A549 (cell line): Measurements from ENCODE around the gene MPRIP. TPM values are rescaled to one million over a fixed set of nuclear protein-coding genes. Genes with fewer than 3 reads are reported as not detected.

Experiments
- ATAC-seq, 2 experiments: fragments of 200-7000 bp in 1 of 2; fragments of >200 bp in 1 of 2; cut with Nextera tagmentation in 1 of 2; cut with Tn5 transposase in 1 of 2; 3 replicates each; pipeline versions ENCODE4 v1.8.0 to v1.9.1; 2018 to 2020; ENCODE audit warnings: mild to moderate bottlenecking in 1 of 2, moderate library complexity in 1 of 2
- CTCF ChIA-PET: fragments of 300-600 bp; sonication (Branson Sonifier 250); formaldehyde crosslinking; extraction: SDS; loops from one replicate; lab custom pipeline; 2021; ENCODE audit warnings: antibody characterized with exemption, inconsistent platforms; lab: Yijun Ruan, JAX
- POLR2A ChIA-PET: fragments of 350-600 bp; formaldehyde crosslinking; extraction: SDS; loops from one replicate; lab custom pipeline; 2021; ENCODE audit warnings: antibody characterized with exemption, inconsistent platforms; lab: Yijun Ruan, JAX
- DNase-seq, 2 experiments: peaks; one replicate each; pipeline versions ENCODE4 v3.0.0 to v3.0.0-alpha.2; 2011 to 2016; ENCODE audit warnings: low read depth in 1 of 2, low spot score in 1 of 2
- FAIRE-seq: peaks from 2 replicates; lab custom pipeline; 2011; peaks lifted over from hg19 to GRCh38; lab: Jason Lieb, UNC
- H3K27ac ChIP-seq, 2 experiments: fragments of >200 bp; sonication (Bioruptor Twin); formaldehyde crosslinking; 3 replicates each; pipeline ENCODE4 v1.5.1; 2016 to 2017
- H3K4me1 ChIP-seq: fragments of >200 bp; sonication (Bioruptor Twin); formaldehyde crosslinking; 3 replicates; pipeline ENCODE4 v1.6.1; 2016
- H3K4me2 ChIP-seq: fragments of >200 bp; sonication (Bioruptor Twin); formaldehyde crosslinking; 3 replicates; pipeline ENCODE4 v1.6.1; 2016
- H3K4me3 ChIP-seq: fragments of >200 bp; sonication (Bioruptor Twin); formaldehyde crosslinking; 3 replicates; pipeline ENCODE4 v1.5.1; 2016
- H3K9me3 ChIP-seq: fragments of >200 bp; sonication (Bioruptor Twin); formaldehyde crosslinking; 3 replicates; pipeline ENCODE4 v1.6.1; 2016
- CBX8 ChIP-seq: fragments of 200-600 bp; sonication (generic); IDR thresholded peaks from 2 replicates; pipeline ENCODE4 v1.6.1; 2016
- CHD4 ChIP-seq: fragments of 200-600 bp; sonication (generic); IDR thresholded peaks from 2 replicates; pipeline ENCODE4 v1.6.1; 2016; ENCODE audit warnings: antibody characterized with exemption, mild to moderate bottlenecking, borderline replicate concordance
- ESRRA ChIP-seq: fragments of 150-350 bp; IDR thresholded peaks from 2 replicates; pipeline ENCODE4 v1.6.1; 2014; ENCODE audit warnings: mild to moderate bottlenecking, low read length, borderline replicate concordance
- FOSL2 ChIP-seq, 2 experiments: fragments of 450-650 bp in 1 of 2; fragments of >200 bp in 1 of 2; sonication (Bioruptor Twin) in 1 of 2; formaldehyde crosslinking; IDR thresholded peaks; 2 replicates each; pipeline versions ENCODE4 v1.5.0 to v1.6.1; 2016 to 2020; ENCODE audit warnings: mild to moderate bottlenecking in 1 of 2, moderate library complexity in 1 of 2
- HEYL ChIP-seq: fragments of 250-450 bp; sonication (Bioruptor Pico); IDR thresholded peaks from 2 replicates; pipeline ENCODE4 v1.8.0; 2021; ENCODE audit warnings: mild to moderate bottlenecking, moderate library complexity
- HOXA7 ChIP-seq: fragments of 250-450 bp; sonication (Bioruptor Pico); IDR thresholded peaks from 2 replicates; pipeline ENCODE4 v1.5.0; 2020; ENCODE audit warnings: mild to moderate bottlenecking, moderate library complexity
- HOXB13 ChIP-seq: fragments of 250-450 bp; sonication (Bioruptor Pico); IDR thresholded peaks from 2 replicates; pipeline ENCODE4 v1.5.0; 2020; ENCODE audit warnings: low read depth, mild to moderate bottlenecking, moderate library complexity
- MAFK ChIP-seq: fragments of 450-650 bp; IDR thresholded peaks from 2 replicates; pipeline ENCODE4 v1.6.1; 2014; ENCODE audit not compliant: partially characterized antibody
- MAZ ChIP-seq: fragments of 150-350 bp; IDR thresholded peaks from 2 replicates; pipeline ENCODE4 v1.6.1; 2014; ENCODE audit warnings: antibody characterized with exemption, low read depth, low read length, borderline replicate concordance
- MYC ChIP-seq: IDR thresholded peaks from 2 replicates; pipeline ENCODE4 v1.6.1; 2012; ENCODE audit warnings: mild to moderate bottlenecking, inconsistent platforms, low read length, improper control_type of control experiment, borderline replicate concordance
- NPAS2 ChIP-seq: fragments of 250-450 bp; sonication (Bioruptor Pico); IDR thresholded peaks from 2 replicates; pipeline ENCODE4 v1.8.0; 2022; ENCODE audit warnings: mild to moderate bottlenecking, moderate library complexity, borderline replicate concordance
- POLR2AphosphoS2 ChIP-seq: conservative IDR thresholded peaks from 2 replicates; pipeline ENCODE4 v1.6.1; 2012; ENCODE audit warnings: low read length, improper control_type of control experiment, inconsistent platforms
- RAD21 ChIP-seq, 2 experiments: fragments of >200 bp in 1 of 2; sonication (Bioruptor Twin) in 1 of 2; formaldehyde crosslinking in 1 of 2; IDR thresholded peaks in 1 of 2; conservative IDR thresholded peaks in 1 of 2; 2 replicates in 1 of 2; 3 replicates in 1 of 2; pipeline ENCODE4 v1.6.1; 2012 to 2018; ENCODE audit warnings: inconsistent platforms in 1 of 2
- SREBF2 ChIP-seq: fragments of 450-650 bp; IDR thresholded peaks from 2 replicates; pipeline ENCODE4 v1.6.1; 2014; ENCODE audit warnings: mild to moderate bottlenecking, moderate library complexity
- WGBS: methylation state at CpG from one replicate; pipeline ENCODE4 v1.1.6; 2017; ENCODE audit errors: missing lambda C conversion rate; 5-methylcytosine and 5-hydroxymethylcytosine counted together
- polyA plus RNA-seq, 4 experiments: library from polyadenylated mRNA; depleted of rRNA in 3 of 4; stranded (reverse); fragments of >200 nt; fragmentation: RNase III in 1 of 4; extraction: RNeasy Plus Mini Kit Qiagen cat#74134 plus additional on column Dnase treatment in 1 of 4; gene quantifications; 2 replicates in 3 of 4; 3 replicates in 1 of 4; pipeline ENCODE4 v1.2.3, GENCODE V29; 2011 to 2017
- TF ChIP-seq, protein P1 (sequence below): fragments of 200-600 bp; sonication (generic); IDR thresholded peaks from 2 replicates; pipeline ENCODE4 v1.6.1; 2016; ENCODE audit warnings: antibody characterized with exemption, mild to moderate bottlenecking, moderate library complexity
- TF ChIP-seq, protein P2 (sequence below): fragments of 450-650 bp; IDR thresholded peaks from 2 replicates; pipeline ENCODE4 v1.6.1; 2014; ENCODE audit warnings: antibody characterized with exemption
- TF ChIP-seq, protein P3 (sequence below): fragments of >200 bp; sonication (Bioruptor Twin); formaldehyde crosslinking; IDR thresholded peaks from 3 replicates; pipeline ENCODE4 v1.5.1; 2016
- TF ChIP-seq, protein P4 (sequence below): IDR thresholded peaks from 2 replicates; pipeline ENCODE4 v1.6.1; 2012
- TF ChIP-seq, protein P5 (sequence below): fragments of 150-350 bp; IDR thresholded peaks from 2 replicates; pipeline ENCODE4 v1.6.1; 2014; ENCODE audit warnings: low read depth, mild to moderate bottlenecking, low read length

Gene MPRIP
- polyA plus RNA-seq, 2 of the 4 experiments (the other 2 are of a cell fraction), result 147 to 228 TPM

DNA sequence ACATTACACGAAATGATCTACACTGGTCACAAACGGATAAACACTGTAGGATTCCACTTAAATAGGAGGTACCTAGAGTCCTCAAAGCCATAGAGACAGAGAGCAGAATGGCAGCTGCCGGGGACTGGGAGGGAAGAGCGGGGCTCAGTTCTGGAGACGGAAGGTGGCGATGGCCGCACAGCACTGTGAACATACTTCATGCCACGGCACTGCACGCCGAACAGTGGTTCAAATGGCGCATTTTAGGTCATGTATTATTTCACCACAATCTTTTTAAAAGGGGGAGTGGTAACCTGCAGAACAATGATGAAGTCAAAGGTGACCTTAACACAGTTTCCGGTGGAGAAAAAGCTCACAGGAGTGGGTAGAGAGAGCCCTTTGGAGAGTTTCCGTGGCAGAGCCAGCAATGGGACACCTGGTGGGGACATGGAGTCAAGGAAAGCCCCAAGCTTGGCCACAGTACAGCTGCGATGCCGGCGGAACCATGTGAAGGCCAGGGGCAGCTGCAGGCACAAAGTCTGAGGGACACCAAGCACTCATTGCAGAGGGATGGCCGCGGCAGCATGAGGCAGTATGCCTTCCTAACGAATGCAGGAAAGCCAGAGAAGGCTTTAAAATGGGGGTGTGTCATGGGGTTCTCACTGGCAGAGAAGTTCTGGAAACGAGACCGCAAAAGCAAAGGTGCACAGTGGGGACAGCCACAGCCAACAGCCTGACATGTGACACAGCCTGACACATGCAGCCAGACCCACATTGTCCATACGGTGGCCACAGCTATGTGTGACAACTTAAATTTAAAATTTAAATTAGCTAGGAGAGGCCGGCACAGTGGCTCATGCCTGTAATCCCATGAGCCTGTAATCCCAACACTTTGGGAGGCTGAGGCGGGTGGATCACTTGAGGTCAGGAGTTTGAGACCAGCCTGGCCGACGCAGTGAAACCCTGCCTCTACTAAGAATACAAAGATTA is 187.4 kb downstream of the MPRIP start:
- DNase-seq (no peak), ATAC-seq (no peak), FAIRE-seq (no peak)
- no peaks in the 10 kb centered on the region for H3K4me1 ChIP-seq
- 90% methylated on average over 26 of the region's 26 CpGs for WGBS
- no peak overlapping the region for H3K4me2 ChIP-seq
- TF ChIP-seq CBX8 (no peak), HEYL (no peak), HOXB13 (CRISPR knock-in tag) (no peak)
- ChIA-PET POLR2A (interaction anchor here (0.6 kb wide), 1 partner anchor 18 kb away, joined by 3 read pairs; no protein-coding TSS in a partner anchor), CTCF (interaction anchor here (0.6 to 2.2 kb wide), 7 partner anchors 9 to 27 kb away, joined by 3 to 8 read pairs (median 3); partner anchors contain the start of gene PLD6)
- no peak overlapping the region for H3K4me3 ChIP-seq
- H3K27ac ChIP-seq, result no peak overlapping the region
- no peaks in the 10 kb centered on the region for H3K9me3 ChIP-seq

DNA sequence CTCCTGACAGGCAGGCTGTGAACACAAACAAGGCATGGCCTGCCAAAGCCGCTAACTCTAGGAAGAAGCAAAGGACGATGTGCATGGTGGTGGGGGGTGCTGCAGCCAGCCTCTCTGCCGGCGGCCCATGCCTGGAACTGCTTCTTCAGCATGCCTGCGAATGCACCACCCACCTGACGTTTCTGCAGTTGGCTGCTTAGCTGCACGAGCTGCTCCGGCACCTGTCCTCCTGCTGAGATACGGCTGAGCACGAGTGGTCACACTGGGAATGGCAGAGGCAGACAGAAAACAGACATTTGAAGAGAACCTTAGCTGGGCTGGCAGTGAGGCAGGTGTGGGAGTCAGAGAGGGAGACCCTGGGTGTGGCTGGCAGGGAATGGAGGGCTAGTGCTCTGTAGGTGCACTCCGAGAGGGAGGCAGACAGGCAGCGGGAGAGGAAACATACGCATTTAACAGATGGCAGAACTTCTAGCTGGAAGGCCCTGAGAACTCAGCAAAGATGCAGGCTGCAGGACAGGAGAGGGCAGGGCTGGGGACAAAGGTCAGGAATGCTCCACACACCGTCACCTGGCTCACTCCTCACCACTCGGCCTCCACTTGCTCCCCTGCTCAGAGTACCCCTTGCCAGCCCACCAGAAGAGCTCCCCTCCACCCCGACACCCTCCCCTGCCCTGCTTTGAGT is 189.5 kb downstream of the MPRIP start:
- CTCF ChIA-PET, result interaction anchor here (0.8 to 1.2 kb wide), 3 partner anchors 8 to 89 kb away, joined by 3 to 4 read pairs (median 3); no protein-coding TSS in a partner anchor
- H3K4me3 ChIP-seq, result no peak overlapping the region
- DNase-seq (no peak), ATAC-seq (no peak), FAIRE-seq (no peak)
- H3K27ac ChIP-seq, result no peak overlapping the region
- TF ChIP-seq, protein P1, sequence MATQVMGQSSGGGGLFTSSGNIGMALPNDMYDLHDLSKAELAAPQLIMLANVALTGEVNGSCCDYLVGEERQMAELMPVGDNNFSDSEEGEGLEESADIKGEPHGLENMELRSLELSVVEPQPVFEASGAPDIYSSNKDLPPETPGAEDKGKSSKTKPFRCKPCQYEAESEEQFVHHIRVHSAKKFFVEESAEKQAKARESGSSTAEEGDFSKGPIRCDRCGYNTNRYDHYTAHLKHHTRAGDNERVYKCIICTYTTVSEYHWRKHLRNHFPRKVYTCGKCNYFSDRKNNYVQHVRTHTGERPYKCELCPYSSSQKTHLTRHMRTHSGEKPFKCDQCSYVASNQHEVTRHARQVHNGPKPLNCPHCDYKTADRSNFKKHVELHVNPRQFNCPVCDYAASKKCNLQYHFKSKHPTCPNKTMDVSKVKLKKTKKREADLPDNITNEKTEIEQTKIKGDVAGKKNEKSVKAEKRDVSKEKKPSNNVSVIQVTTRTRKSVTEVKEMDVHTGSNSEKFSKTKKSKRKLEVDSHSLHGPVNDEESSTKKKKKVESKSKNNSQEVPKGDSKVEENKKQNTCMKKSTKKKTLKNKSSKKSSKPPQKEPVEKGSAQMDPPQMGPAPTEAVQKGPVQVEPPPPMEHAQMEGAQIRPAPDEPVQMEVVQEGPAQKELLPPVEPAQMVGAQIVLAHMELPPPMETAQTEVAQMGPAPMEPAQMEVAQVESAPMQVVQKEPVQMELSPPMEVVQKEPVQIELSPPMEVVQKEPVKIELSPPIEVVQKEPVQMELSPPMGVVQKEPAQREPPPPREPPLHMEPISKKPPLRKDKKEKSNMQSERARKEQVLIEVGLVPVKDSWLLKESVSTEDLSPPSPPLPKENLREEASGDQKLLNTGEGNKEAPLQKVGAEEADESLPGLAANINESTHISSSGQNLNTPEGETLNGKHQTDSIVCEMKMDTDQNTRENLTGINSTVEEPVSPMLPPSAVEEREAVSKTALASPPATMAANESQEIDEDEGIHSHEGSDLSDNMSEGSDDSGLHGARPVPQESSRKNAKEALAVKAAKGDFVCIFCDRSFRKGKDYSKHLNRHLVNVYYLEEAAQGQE, result no peak
- TF ChIP-seq MAFK (no peak), CHD4 (no peak), HOXA7 (CRISPR knock-in tag) (no peak), RAD21 (conservative IDR thresholded peaks at IDR 0.05 in 1 of 2, IDR thresholded peaks at IDR 0.05 in 1 of 2) (no peak), SREBF2 (no peak)
- TF ChIP-seq, protein P2, sequence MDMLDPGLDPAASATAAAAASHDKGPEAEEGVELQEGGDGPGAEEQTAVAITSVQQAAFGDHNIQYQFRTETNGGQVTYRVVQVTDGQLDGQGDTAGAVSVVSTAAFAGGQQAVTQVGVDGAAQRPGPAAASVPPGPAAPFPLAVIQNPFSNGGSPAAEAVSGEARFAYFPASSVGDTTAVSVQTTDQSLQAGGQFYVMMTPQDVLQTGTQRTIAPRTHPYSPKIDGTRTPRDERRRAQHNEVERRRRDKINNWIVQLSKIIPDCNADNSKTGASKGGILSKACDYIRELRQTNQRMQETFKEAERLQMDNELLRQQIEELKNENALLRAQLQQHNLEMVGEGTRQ, result no peak
- TF ChIP-seq, protein P3, sequence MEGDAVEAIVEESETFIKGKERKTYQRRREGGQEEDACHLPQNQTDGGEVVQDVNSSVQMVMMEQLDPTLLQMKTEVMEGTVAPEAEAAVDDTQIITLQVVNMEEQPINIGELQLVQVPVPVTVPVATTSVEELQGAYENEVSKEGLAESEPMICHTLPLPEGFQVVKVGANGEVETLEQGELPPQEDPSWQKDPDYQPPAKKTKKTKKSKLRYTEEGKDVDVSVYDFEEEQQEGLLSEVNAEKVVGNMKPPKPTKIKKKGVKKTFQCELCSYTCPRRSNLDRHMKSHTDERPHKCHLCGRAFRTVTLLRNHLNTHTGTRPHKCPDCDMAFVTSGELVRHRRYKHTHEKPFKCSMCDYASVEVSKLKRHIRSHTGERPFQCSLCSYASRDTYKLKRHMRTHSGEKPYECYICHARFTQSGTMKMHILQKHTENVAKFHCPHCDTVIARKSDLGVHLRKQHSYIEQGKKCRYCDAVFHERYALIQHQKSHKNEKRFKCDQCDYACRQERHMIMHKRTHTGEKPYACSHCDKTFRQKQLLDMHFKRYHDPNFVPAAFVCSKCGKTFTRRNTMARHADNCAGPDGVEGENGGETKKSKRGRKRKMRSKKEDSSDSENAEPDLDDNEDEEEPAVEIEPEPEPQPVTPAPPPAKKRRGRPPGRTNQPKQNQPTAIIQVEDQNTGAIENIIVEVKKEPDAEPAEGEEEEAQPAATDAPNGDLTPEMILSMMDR, result no peak
- H3K4me2 ChIP-seq, result no peak overlapping the region
- peaks cover 10% of the 10 kb centered on the region for H3K4me1 ChIP-seq
- POLR2A ChIA-PET, result no interaction called here
- no peaks in the 10 kb centered on the region for H3K9me3 ChIP-seq
- 86% methylated on average over 16 of the region's 16 CpGs for WGBS

DNA sequence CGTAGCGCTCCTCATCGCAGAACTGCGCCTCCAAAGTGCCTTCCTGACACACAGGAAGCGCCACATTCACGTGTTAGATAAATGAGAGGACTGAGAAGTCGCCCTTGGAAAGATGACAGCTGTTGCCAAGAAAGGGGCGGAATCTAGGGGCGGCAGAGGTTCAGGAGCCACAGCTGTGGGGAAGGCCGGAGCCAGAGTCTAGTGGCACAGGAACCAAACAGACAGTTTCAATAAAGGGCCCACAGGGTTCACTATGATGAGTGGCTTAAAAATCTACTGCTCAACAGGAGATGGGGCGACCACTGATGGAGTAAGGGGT is 190.0 kb downstream of the MPRIP start:
- ATAC-seq (no peak), DNase-seq (no peak)
- POLR2A ChIA-PET, result no interaction called here
- Histone ChIP-seq H3K9me3 (no peaks in the 10 kb centered on the region), H3K4me1 (peaks cover 10% of the 10 kb centered on the region)
- TF ChIP-seq, protein P4, sequence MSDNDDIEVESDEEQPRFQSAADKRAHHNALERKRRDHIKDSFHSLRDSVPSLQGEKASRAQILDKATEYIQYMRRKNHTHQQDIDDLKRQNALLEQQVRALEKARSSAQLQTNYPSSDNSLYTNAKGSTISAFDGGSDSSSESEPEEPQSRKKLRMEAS, result no peak
- TF ChIP-seq, protein P5, sequence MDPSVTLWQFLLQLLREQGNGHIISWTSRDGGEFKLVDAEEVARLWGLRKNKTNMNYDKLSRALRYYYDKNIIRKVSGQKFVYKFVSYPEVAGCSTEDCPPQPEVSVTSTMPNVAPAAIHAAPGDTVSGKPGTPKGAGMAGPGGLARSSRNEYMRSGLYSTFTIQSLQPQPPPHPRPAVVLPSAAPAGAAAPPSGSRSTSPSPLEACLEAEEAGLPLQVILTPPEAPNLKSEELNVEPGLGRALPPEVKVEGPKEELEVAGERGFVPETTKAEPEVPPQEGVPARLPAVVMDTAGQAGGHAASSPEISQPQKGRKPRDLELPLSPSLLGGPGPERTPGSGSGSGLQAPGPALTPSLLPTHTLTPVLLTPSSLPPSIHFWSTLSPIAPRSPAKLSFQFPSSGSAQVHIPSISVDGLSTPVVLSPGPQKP, result no peak
- TF ChIP-seq FOSL2 (IDR thresholded peaks at IDR 0.05) (no peak), FOSL2 (CRISPR knock-in tag; IDR thresholded peaks at IDR 0.05) (no peak), MAZ (no peak), POLR2AphosphoS2 (no peak), MYC (no peak), ESRRA (no peak), NPAS2 (no peak)
- TF ChIP-seq, all 56 proteins: peak for 0
- WGBS, result 90% methylated on average over 11 of the region's 11 CpGs
- Histone ChIP-seq H3K4me2 (no peak overlapping the region), H3K4me3 (no peak overlapping the region), H3K27ac (no peak overlapping the region)
- CTCF ChIA-PET, result interaction anchor here (0.6 to 1.2 kb wide), 4 partner anchors 9 to 129 kb away, joined by 3 to 4 read pairs (median 4); no protein-coding TSS in a partner anchor
- no peak for FAIRE-seq
